ENCODE measurements around the gene INVS.
"Not testable (repeated sequence)": the region's sequence is repeated elsewhere in the genome, so short reads cannot be mapped to it uniquely, and the experiment has no call there.

Gene INVS, protein sequence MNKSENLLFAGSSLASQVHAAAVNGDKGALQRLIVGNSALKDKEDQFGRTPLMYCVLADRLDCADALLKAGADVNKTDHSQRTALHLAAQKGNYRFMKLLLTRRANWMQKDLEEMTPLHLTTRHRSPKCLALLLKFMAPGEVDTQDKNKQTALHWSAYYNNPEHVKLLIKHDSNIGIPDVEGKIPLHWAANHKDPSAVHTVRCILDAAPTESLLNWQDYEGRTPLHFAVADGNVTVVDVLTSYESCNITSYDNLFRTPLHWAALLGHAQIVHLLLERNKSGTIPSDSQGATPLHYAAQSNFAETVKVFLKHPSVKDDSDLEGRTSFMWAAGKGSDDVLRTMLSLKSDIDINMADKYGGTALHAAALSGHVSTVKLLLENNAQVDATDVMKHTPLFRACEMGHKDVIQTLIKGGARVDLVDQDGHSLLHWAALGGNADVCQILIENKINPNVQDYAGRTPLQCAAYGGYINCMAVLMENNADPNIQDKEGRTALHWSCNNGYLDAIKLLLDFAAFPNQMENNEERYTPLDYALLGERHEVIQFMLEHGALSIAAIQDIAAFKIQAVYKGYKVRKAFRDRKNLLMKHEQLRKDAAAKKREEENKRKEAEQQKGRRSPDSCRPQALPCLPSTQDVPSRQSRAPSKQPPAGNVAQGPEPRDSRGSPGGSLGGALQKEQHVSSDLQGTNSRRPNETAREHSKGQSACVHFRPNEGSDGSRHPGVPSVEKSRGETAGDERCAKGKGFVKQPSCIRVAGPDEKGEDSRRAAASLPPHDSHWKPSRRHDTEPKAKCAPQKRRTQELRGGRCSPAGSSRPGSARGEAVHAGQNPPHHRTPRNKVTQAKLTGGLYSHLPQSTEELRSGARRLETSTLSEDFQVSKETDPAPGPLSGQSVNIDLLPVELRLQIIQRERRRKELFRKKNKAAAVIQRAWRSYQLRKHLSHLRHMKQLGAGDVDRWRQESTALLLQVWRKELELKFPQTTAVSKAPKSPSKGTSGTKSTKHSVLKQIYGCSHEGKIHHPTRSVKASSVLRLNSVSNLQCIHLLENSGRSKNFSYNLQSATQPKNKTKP

DNA sequence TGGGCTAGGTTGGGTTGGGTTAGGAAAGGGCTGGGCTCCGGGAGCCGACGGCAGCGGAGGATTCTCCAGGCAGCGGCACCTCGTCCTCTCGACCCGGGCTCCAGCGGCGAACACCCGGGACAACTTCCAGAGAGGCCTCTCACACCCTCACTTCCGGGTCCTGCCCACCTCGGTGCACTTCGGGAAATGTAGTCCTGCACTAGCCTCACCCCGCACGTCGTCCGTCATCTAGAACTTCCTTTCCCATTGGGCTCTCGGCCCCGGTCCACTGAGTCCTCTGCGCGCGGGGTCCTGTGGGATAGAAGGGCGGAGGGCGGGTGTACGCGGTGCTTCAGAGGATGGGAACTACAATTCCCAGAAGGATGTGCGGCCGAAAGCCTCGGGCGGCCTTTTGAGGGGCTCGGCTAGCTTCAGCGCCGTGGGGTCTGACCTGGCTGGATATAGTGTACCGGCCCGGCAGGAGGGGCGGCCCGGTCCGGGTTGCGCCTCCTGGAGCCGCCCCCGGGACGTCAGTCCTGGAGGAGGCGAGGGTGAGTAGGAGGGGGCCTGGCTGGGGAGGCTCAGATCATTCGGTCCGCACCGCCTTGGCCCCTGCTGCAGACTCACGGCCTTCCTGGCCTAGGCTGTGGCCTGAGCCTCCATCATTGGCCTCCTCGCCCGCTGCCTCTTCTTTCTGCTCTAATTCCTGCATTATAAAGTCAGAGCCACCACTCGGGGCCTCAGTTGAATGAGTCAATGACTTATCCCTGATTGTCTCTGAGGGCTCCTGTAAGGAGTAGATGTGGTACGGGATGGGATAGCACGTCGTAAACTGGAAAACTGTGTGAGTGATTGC, at the start of gene INVS, which contains the start of gene ERP44:
TSS of gene INVS (plus strand) at position 357 of the 835 bp plus-strand sequence. CDS start 5,279 bp downstream, outside the sequence.
TSS of gene ERP44 (minus strand) at position 114 of the 835 bp plus-strand sequence. CDS start 160 bp downstream, outside the sequence.
- DNase-seq = peak; percentile 98

DNA sequence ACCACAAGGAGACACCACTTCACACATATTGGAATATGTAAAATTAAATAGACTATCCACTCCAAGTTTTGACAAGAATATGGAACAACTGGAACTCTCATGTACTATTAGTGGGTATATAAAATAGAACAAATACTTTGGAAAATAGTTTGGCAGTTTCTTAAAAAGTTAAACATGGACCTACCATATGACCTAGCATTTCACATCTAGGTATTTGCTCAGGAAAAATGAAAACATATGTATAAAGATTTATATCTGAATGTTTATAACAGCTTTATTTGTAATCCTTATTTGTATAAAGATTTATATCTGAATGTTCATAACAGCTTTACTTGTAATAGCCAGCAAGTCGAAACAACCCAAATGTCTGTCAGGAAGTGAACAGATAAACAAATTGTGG, 49.5 kb upstream of the INVS start:
- no peak for DNase-seq

DNA sequence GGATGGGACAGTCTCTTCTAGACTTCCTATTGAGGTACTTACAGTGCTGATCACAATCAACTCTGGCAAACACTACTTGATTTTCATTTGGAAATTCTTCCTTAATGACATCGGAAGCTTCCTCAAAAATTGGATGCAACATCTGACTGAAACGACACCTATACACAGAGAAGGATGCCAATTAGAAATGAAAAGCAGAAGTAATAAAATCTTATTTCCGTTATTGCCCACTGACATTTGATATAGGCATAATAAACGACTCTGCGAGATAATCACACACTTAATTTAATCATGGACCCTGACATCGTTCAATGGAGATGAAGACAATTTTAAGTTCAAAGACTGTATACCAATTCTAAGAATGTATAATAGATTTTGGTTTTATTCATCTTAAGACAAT, 46.7 kb upstream of the INVS start:
- DNase-seq = no peak

DNA sequence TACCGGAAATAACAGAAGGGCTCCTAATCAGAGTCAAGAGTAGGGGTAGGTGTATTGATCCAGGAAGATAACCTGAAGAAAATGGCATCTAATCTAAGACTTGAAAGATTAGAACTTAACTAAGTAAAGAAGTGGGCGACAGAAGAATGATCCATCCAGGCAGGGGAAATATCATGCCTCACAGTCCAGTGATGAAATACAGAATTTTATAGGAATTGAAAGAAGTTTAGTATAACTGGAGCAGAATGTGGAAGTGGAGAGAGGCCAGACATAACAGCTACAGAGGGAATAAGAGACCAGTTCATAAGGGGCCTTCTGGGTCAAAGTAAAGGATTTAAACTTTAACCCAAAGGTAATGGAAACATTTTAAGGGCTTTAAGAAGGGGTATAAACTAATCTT, 42.5 kb upstream of the INVS start:
- no peak for DNase-seq

DNA sequence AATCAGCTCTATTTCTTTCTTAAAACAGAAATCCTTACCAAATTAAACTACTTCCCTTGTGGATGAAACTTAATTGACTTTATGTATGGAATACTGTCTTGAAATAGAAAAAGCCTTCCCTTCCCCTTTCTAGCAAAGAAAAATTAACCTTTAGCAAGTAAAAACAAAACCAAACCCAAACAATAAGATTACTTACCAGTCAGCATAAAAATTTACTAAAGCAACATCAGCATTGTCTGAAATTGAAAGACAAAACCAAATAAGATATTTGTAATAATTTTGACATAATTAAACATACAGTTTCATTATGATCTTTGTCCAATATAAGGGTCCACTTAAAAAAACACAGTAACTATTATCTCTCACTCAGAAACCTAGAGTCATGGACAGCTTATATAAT, 41.4 kb upstream of the INVS start:
- DNase-seq = no peak

DNA sequence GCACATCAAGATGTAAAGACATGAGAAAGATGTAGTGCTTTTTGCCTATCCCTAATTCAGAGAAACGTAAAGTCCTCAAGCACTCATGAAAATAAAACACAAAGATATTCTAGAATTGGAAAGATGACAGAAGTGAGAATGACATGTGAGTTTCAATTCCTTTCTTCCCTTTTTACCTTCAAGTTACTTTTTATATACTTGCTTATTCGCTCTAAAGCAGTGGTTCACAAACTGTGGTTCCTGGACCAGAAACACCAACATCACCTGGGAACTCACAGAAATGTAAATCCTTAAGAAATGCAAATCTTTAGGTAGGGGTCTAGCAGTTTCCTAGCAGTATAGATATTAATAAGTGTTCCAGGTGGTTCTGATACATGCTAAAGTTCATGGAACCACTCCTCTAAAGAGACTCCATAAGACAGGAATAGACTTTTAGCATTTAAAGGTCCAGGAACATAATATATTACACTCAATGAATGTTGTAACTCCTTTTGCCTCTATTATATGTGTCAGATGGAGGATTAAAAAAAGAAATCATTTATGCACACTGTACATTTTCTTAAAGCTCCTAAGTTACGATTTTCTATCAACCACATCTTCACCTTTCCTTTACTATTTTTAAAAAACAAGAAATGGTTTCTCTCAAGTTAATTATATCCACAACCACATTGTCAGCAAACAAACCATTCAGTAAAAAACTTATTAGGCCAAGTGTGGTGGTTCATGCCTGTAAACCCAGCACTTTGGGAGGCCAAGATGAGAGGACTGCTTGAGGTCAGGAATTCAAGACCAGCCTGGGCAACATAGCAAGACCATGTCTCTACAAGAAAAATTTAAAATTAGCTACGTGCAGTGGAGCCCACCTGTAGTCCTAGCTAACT, 40.1 kb upstream of the INVS start:
- no peak for DNase-seq

DNA sequence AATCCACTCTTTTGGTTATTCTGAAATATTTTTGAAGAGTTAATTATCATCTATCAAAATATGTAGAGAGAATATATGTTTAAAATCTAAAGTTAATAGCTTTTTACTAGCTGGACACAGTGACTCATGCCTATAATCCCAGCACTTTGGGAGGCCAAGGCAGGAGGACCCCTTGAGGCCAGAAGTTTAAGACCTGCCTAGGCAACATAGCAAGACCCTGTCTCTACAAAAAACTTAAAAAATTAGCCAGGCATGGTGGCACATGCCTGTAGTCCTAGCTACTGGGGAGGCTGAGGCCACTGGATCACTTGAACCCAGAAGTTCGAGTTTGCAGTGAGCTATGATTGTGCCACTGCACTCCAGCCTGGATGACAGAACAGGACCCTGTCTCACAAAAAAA, 36.4 kb upstream of the INVS start:
- not testable (repeated sequence) for DNase-seq

DNA sequence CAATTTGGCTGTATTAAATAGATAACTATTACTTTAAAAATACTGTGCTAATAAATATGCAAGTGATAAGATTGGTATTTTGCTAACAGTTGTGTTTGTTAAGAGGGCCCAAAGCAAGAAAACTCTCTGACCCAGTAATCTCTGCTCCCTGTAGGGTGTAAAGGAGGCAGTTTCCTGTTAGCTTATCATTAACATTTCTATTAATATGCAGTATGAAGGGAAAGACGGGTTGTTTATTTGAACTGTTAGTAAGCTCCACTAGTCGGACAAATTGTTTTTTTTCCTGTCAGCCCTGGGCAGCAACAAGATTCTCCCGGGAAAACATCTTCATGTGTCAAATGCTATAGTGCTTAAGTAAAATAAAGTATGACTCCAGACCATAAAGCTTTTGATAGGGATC, 35.9 kb upstream of the INVS start:
- no peak for DNase-seq

DNA sequence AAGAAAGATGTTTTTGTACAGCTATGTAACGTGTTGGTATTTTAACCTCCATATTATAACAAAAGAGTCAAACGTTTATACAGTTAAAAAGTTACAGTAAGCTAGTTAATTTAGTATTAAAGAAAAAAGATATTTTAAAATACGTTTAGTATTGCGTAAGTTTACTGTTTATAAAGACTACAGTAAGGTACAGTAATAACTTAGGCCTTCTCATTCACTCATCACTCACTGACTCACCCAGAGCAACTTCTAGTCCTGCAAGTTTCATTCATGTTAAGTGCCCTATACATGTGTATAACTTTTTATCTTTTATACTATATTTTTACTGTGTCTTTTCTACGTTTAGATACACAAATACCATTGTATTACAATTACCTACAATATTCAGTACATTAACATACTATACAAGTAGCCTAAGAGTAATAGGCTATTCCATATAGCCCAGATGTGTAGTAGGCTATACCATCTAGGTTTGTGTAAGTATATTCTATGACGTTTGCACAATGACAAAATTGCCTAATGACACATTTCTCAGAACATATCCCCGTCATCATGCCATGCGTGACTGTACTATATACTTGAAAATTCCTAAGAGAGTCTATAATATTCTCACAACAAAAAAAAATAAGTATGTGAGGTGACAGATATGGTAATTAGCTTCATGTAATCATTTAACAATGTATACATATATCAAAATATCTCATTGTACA, 34.0 kb upstream of the INVS start:
- no peak for DNase-seq

DNA sequence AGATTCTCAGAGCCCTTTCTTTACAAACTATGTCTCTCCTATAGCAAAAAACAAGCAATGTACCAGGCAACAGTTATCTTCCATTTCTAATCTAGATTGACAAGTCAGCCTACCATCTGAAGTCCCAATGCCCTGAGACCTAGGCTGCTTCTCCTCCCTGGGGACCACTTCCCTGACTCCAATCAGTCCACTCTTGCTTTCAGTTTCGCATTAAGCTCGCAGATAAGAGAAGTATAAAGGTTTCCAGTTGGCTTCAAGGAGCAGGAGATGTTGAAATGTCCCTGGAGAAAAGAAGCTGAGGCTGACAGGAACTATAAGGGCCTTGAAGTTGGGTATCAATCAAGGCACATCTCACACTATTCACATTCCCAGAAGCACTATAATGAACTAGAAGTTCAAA, 32.5 kb upstream of the INVS start:
- no peak for DNase-seq

DNA sequence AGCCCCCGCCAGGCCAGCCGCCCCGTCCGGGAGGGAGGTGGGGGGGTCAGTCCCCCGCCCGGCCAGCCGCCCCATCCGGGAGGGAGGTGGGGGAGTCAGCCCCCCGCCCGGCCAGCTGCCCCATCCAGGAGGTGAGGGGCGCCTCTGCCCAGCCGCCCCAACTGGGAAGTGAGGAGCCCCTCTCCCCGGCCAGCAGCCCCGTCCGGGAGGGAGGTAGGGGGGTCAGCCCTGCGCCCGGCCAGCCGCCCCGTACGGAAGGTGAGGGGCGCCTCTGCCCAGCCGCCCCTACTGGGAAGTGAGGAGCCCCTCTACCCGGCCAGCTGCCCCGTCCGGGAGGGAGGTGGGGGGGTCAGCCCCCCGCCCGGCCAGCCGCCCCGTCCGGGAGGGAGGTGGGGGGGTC, 31.1 kb upstream of the INVS start:
- DNase-seq = not testable (repeated sequence)

DNA sequence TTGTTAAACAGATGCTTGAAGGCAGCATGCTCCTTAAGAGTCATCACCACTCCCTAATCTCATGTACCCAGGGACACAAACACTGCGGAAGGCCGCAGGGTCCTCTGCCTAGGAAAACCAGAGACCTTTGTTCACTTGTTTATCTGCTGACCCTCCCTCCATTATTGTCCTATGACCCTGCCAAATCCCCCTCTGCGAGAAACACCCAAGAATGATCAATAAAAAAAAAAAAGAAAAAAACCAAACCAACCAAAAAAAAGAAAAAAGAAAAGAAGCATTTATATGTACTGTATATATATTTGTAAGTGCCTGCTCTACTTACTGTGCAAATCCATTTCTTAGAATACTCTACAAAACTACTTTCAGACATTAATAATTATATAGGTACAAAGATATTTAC, 30.0 kb upstream of the INVS start:
- DNase-seq = not testable (repeated sequence)

DNA sequence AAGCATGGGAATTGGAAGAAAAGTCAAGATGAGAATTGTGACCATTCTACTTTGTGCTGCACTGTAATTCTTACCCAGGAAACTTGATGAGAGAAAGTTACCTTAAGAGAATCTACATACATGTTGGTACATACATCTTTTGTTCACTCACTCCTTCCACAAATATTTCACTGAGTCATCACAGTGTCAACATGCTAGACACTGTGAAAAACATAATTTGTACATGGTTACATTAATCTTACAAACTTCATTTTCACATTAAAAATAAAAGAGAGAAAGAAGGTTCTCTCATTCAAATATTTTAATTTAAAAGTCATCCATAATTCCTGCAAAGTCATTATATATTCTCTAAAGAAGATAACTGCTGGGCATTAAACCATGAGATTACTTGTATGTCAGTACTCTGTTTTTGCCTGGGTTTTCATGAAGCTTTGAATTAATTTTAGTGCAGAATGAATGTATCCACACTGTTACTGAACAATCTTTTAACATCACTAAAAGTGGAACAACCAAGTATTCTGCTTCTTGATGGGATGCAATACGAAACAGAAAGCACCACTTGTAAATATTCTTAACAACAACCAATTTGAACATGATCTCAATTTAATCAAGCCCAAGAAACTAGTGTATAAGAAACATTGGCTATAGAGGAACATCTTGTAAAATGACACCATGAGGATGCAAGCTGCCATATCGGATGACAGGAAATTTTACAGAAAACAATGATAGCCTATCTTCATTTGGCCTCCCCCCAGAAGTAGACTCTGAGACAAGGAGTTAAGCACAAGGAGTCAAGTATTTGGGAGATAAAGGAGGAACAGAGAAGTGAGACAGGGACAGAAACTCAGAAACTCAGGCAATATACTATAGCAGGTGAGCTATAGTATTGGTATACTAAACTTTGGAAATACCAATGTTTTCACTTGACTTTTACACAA, 28.7 kb upstream of the INVS start:
- DNase-seq = no peak

DNA sequence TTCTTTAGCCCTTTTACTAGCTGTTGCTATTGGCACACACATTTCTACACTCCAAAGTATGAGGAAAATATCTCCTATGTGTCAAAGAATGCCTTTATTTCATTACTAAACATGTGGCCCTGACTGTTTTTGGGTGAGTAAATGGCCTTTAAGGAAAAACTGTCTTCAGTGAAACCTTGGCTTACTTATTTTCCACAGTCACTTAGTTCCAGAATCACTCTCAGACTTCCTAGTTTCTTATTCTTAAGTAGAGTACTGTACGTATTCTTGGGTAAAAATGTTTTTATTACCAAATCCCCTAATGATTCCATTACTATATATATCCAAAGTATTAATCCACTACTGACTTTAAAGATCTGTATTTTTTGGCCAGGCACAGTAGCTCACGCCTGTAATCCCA, 27.8 kb upstream of the INVS start:
- no peak for DNase-seq

DNA sequence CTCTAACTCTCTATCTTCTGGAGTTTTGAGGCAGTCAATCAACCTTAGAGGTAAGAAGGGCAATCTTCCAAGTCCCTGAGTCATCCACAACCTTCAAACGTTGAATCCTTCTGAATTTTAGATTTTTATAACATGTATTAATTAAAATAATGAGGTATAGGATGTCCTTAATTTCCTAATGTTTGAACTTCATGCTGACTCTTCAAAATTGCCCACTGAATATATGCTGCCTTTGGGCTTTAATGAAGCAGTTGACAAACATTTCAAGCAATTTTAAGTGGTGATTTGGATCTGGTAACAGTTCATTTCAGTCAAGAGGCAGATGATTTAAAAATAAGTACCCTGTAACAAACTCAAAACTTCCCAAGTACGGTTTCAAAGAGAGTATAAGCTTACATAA, 26.2 kb upstream of the INVS start:
- DNase-seq = no peak

DNA sequence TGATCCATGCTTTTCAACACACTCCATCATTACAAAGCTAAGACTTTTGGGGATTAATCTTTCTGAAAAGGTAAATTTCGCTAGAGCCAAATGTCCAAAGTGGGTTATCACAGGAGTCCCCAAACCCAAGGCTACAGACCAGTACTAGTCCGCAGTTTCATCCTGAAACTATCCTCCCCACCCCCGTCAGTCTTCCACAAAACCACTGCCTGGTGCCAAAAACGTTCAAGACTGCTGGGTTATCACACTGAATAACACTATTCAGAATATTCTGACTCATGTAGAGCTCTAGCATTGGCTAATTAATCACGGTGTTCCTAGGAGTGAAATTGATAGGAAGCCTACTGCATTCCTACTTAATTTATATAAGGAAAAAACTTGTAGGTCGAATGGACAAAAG, 24.9 kb upstream of the INVS start:
- DNase-seq = no peak

DNA sequence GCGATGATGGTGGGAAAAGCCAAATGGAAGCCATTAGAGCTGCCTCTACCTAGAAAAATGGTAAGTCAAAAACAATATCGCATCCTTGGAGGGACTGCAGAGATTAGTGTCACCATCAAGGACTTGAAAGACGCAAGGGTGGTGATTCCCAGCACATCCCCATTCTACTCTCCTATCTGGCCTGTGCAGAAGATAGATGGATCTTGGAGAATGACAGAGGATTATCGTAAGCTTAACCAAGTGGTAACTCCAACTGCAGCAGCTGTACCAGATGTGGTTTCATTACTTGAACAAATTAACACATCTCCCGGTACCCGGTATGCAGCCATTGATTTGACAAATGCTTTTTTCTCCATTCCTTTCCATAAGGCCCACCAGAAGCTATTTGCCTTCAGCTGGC, 24.1 kb upstream of the INVS start:
- no peak for DNase-seq

DNA sequence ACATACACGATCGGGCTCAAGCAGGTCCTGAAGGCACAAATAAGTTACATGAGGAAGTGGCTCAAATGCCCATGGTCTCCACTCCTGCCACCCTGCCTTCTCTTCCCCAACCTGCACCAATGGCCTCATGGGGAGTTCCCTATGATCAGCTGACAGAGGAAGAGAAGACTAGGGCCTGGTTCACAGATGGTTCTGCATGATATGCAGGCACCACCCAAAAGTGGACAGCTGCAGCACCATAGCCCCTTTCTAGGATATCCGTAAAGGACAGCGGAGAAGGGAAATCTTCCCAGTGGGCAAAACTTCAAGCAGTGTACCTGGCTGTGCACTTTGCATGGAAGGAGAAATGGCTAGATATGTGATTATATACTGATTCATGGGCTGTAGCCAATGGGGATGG, 22.8 kb upstream of the INVS start:
- DNase-seq = not testable (repeated sequence)

DNA sequence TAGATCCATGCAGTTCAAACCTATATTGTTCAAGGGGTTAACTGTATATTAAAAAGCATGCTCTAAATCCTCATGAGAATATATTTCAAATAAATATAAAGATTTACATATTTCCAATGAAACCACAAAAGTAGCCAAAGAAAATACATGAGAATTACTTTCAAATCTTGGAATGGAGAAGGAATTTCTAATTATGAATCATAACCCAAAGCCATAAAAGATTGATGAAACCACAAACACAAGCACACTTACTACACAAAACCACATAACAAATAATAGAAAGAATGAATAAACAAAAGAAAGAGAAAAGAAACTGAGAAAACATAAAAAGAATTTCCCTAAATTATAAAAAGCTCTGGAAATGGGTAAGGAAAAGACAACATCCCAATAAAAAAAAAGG, 16.3 kb upstream of the INVS start:
- DNase-seq = no peak

Data from stimulated activated CD4-positive, alpha-beta T cell treated with anti-CD3 and anti-CD28 coated beads, Interleukin-1b, Interleukin-23, amount 100 ng/mL, for 48 hours (primary cell).